K562 (cell line): ENCODE results near the gene GPC1. TPM values are rescaled to one million over a fixed set of nuclear protein-coding genes. Genes with fewer than 3 reads are reported as not detected.

Experiments
- ATAC-seq: fragments of 200-7000 bp; cut with Tn5 transposase; 3 replicates; pipeline ENCODE4 v1.9.1; 2020; ENCODE audit warnings: moderate library complexity
- BruUV-seq: library from RNA; stranded (reverse); fragments of 400-500 nt; replicated peaks from 2 replicates; lab custom pipeline; 2021; lab: Mats Ljungman, UMichigan
- CTCF ChIA-PET: fragments of 300-600 bp; formaldehyde crosslinking; extraction: SDS; loops from one replicate; lab custom pipeline; 2021; ENCODE audit warnings: low intra/inter-chr PET ratio; lab: Yijun Ruan, JAX
- POLR2A ChIA-PET: fragments of 300-600, 350-650 bp; sonication (Branson Sonifier 250); formaldehyde crosslinking; extraction: SDS; loops from one replicate; lab custom pipeline; 2021; ENCODE audit warnings: antibody characterized with exemption, inconsistent platforms; lab: Yijun Ruan, JAX
- DNase-seq, 4 experiments: peaks; one replicate each; pipeline versions ENCODE4 v3.0.0 to v3.0.0-alpha.2; 2011 to 2018; ENCODE audit warnings: low spot score in 3 of 4, mixed read lengths in 3 of 4; ENCODE audit errors: extremely low read depth in 1 of 4
- FAIRE-seq: peaks from 2 replicates; lab custom pipeline; 2011; peaks lifted over from hg19 to GRCh38; lab: Jason Lieb, UNC
- H2AFZ ChIP-seq: 2 replicates; pipeline ENCODE4 v1.6.0; 2011; ENCODE audit warnings: low read depth, low read length, control low read depth, inconsistent platforms
- H3K27ac ChIP-seq: fragments of 200-600 bp; 3 replicates; pipeline ENCODE4 v1.8.0; 2011; ENCODE audit warnings: low read depth, mild to moderate bottlenecking, control low read depth, inconsistent platforms, low read length, moderate library complexity, mixed read lengths; ENCODE audit errors: extremely low read depth
- H3K27me3 ChIP-seq, 2 experiments: fragments of 300-600 bp in 1 of 2; 2 replicates in 1 of 2; 3 replicates in 1 of 2; pipeline versions ENCODE4 v1.6.0 to v1.8.0; 2011; ENCODE audit warnings: inconsistent platforms in 2 of 2, low read length in 2 of 2, mild to moderate bottlenecking in 1 of 2, mixed read lengths in 1 of 2, moderate library complexity in 1 of 2; ENCODE audit not compliant: control insufficient read depth in 2 of 2, insufficient read depth in 2 of 2
- H3K36me3 ChIP-seq: fragments of 300-600 bp; 3 replicates; pipeline ENCODE4 v1.8.0; 2011; ENCODE audit warnings: mild to moderate bottlenecking, low read length, inconsistent platforms; ENCODE audit not compliant: control insufficient read depth, insufficient read depth
- H3K4me1 ChIP-seq, 2 experiments: fragments of 200-600 bp in 1 of 2; replicated peaks in 1 of 2; 2 replicates in 1 of 2; 3 replicates in 1 of 2; pipeline versions ENCODE4 v1.5.1 to v1.8.0; 2011; ENCODE audit warnings: inconsistent platforms in 2 of 2, low read length in 2 of 2, mild to moderate bottlenecking in 1 of 2, mixed read lengths in 1 of 2, moderate library complexity in 1 of 2; ENCODE audit not compliant: control insufficient read depth in 2 of 2, insufficient read depth in 2 of 2
- H3K4me2 ChIP-seq: 2 replicates; pipeline ENCODE4 v1.6.1; 2011; ENCODE audit warnings: low read length, control low read depth, inconsistent platforms, mixed read lengths; ENCODE audit not compliant: insufficient read depth
- H3K4me3 ChIP-seq: fragments of 200-600 bp; sonication (generic), shearing (Covaris generic); 2 replicates; pipeline ENCODE4 v1.5.1; 2016; ENCODE audit warnings: control low read depth, inconsistent platforms
- H3K79me2 ChIP-seq: fragments of 200-600 bp; 3 replicates; pipeline ENCODE4 v1.8.0; 2011; ENCODE audit warnings: low read length, inconsistent platforms; ENCODE audit not compliant: control insufficient read depth, insufficient read depth
- H3K9ac ChIP-seq, 2 experiments: 2 replicates each; pipeline versions ENCODE4 v1.6.0 to v1.6.1; 2011; ENCODE audit warnings: low read depth in 2 of 2, low read length in 2 of 2, control low read depth in 1 of 2, inconsistent platforms in 1 of 2, mild to moderate bottlenecking in 1 of 2, mixed read lengths in 1 of 2; ENCODE audit not compliant: insufficient read depth in 1 of 2
- H3K9me1 ChIP-seq: one replicate; pipeline ENCODE4 v1.6.0; 2011; ENCODE audit warnings: inconsistent platforms, mild to moderate bottlenecking, low read length, moderate library complexity; ENCODE audit not compliant: control insufficient read depth, insufficient read depth
- H3K9me3 ChIP-seq: replicated peaks from 2 replicates; pipeline ENCODE4 v1.5.1; 2011; ENCODE audit warnings: low read depth, low read length, inconsistent platforms; ENCODE audit not compliant: control insufficient read depth, insufficient read depth
- H4K20me1 ChIP-seq: replicated peaks from 2 replicates; pipeline ENCODE4 v1.6.1; 2011; ENCODE audit warnings: low read length, inconsistent platforms, mixed read lengths; ENCODE audit not compliant: control insufficient read depth, insufficient read depth
- NEUROD1 ChIP-seq: fragments of 150-350 bp; IDR thresholded peaks from 2 replicates; pipeline ENCODE4 v1.6.1; 2014; ENCODE audit warnings: borderline replicate concordance, low read length, low read depth; ENCODE audit not compliant: partially characterized antibody
- POLR2B ChIP-seq: fragments of 450-650 bp; IDR thresholded peaks from 2 replicates; pipeline ENCODE4 v1.6.1; 2018; ENCODE audit warnings: low read depth; ENCODE audit not compliant: partially characterized antibody
- SMAD1 ChIP-seq: fragments of 150-350 bp; IDR thresholded peaks from 2 replicates; pipeline ENCODE4 v1.6.1; 2014; ENCODE audit warnings: low read length, low read depth; ENCODE audit not compliant: partially characterized antibody
- SMC3 ChIP-seq: conservative IDR thresholded peaks from 2 replicates; pipeline ENCODE4 v1.6.1; 2011; ENCODE audit warnings: low read depth, low read length, improper control_type of control experiment; ENCODE audit not compliant: insufficient read depth
- SREBF1 ChIP-seq: fragments of 150-350 bp; IDR thresholded peaks from 2 replicates; pipeline ENCODE4 v1.6.1; 2014; ENCODE audit warnings: antibody characterized with exemption, low read depth, low read length, borderline replicate concordance
- STAT5A ChIP-seq: IDR thresholded peaks from 2 replicates; pipeline ENCODE4 v1.6.1; 2012; ENCODE audit warnings: low read length, inconsistent platforms, borderline replicate concordance
- ZNF280B ChIP-seq: fragments of 250-450 bp; sonication (Bioruptor Pico); IDR thresholded peaks from 2 replicates; pipeline ENCODE4 v1.5.1; 2021; ENCODE audit warnings: mild to moderate bottlenecking
- ZNF324 ChIP-seq: fragments of 250-450 bp; sonication (Bioruptor Pico); IDR thresholded peaks from 2 replicates; pipeline ENCODE4 v1.4.0; 2020; ENCODE audit warnings: mild to moderate bottlenecking
- WGBS: fragments of 100-300 bp; shearing (Covaris generic); methylation state at CpG from one replicate; pipeline ENCODE4 v1.1.6; 2016; ENCODE audit warnings: low coverage, mixed read lengths; ENCODE audit not compliant: insufficient coverage; ENCODE audit errors: missing lambda C conversion rate; 5-methylcytosine and 5-hydroxymethylcytosine counted together
- in situ Hi-C: fragments of 300-500 bp; cut with MboI; formaldehyde crosslinking; loops from 4 replicates; pipeline ENCODE4 v1.15.0; 2018; ENCODE audit warnings: inconsistent platforms, mixed read lengths
- intact Hi-C: fragments of 100-400 bp; cut with micrococcal nuclease; formaldehyde crosslinking; loops from 2 replicates; pipeline ENCODE4 v1.14.2; 2022
- polyA plus RNA-seq, 8 experiments: library from polyadenylated mRNA; depleted of rRNA in 4 of 8; stranded (reverse) in 5 of 8; unstranded in 3 of 8; fragments of >200 nt; fragmentation: Nextera tagmentation in 2 of 8; fragmentation: Illumina TruSeq in 1 of 8; extraction: Ambion mirVana in 2 of 8; extraction: Trizol in 1 of 8; gene quantifications; 2 replicates each; pipeline versions ENCODE4 v1.2.1 to v1.2.3, GENCODE V29; 2011 to 2014; ENCODE audit warnings: inconsistent platforms in 1 of 8, missing spikeins in 1 of 8
- total RNA-seq, 7 experiments: library from RNA; depleted of rRNA in 6 of 7; stranded (reverse); fragments of >200 nt in 6 of 7; fragmentation: Illumina TruSeq in 2 of 7; extraction: Trizol in 2 of 7; gene quantifications; 2 replicates each; pipeline versions ENCODE4 v1.2.1 to v1.2.3, GENCODE V29; 2011 to 2021; ENCODE audit warnings: low replicate concordance in 1 of 7

Gene GPC1
- total and polyA plus RNA-seq, 9 of the 15 experiments (the other 6 are each of a cell fraction or from before 2014, with no cell fraction given), result 0.07 to 0.82 (median 0.14) TPM; not detected in 3

GRCh38 chr2:240402566-240403272, 32.7 kb upstream of the GPC1 start:
- Histone ChIP-seq H3K4me3 (no peak overlapping the region), H3K27me3 (peaks cover 2 to 63% of the 10 kb centered on the region in 2 experiments; a peak in 4 of 5 replicates), H3K9me3 (no peaks in the 10 kb centered on the region), H2AFZ (no peak overlapping the region), H3K9me1 (no peaks in the 10 kb centered on the region), H3K9ac (no peak overlapping the region), H3K4me1 (no peaks in the 10 kb centered on the region; a peak in 1 of 5 replicates), H3K27ac (no peak overlapping the region), H3K36me3 (no peaks in the 10 kb centered on the region), H3K79me2 (no peaks in the 10 kb centered on the region), H3K4me2 (no peak overlapping the region), H4K20me1 (no peaks in the 10 kb centered on the region; the same call in 1 of the 2 replicates)
- BruUV-seq, result no TSS peak
- ATAC-seq (no peak), FAIRE-seq (no peak), DNase-seq (no peak)
- TF ChIP-seq POLR2B (no peak), STAT5A (no peak), ZNF280B (CRISPR knock-in tag) (no peak), NEUROD1 (no peak), ZNF324 (CRISPR knock-in tag) (no peak), SMC3 (no peak), SREBF1 (no peak), SMAD1 (no peak)
- in situ Hi-C loops (no loop called here), intact Hi-C loops (no loop called here)
- POLR2A ChIA-PET, result no interaction called here
- WGBS, result 1% methylated on average over 7 of the region's 18 CpGs
- CTCF ChIA-PET, result no interaction called here
